H1 (cell line): ENCODE data around the gene SERPINH1. TPM values are rescaled to one million over a fixed set of nuclear protein-coding genes. Genes with fewer than 3 reads are reported as not detected.

Experiments used
- CHD1 ChIP-seq: IDR thresholded peaks from 2 replicates; pipeline ENCODE4 v1.6.1; 2012; ENCODE audit warnings: low read depth, low read length, improper control_type of control experiment
- HDAC2 ChIP-seq, 2 experiments: fragments of 300-600 bp in 1 of 2; sonication (generic) in 1 of 2; IDR thresholded peaks; 2 replicates each; pipeline ENCODE4 v1.6.1; 2011 to 2012; ENCODE audit warnings: low read depth in 2 of 2, low read length in 2 of 2, mild to moderate bottlenecking in 2 of 2, moderate library complexity in 2 of 2, borderline replicate concordance in 1 of 2, inconsistent platforms in 1 of 2
- HDAC6 ChIP-seq: IDR thresholded peaks from one replicate; pipeline ENCODE4 v1.7.1; 2012; ENCODE audit warnings: low read depth, mild to moderate bottlenecking, inconsistent platforms, low read length, moderate library complexity
- JUND ChIP-seq: IDR thresholded peaks from 2 replicates; pipeline ENCODE4 v1.6.1; 2011; ENCODE audit warnings: mild to moderate bottlenecking, improper control_type of control experiment, low read length
- MAFK ChIP-seq: IDR thresholded peaks from 2 replicates; pipeline ENCODE4 v1.6.1; 2012; ENCODE audit warnings: low read depth, mild to moderate bottlenecking, improper control_type of control experiment, low read length
- POLR2A ChIP-seq, 2 experiments: IDR thresholded peaks; 1 replicate in 1 of 2; 2 replicates in 1 of 2; pipeline ENCODE4 v1.6.1; 2011; ENCODE audit warnings: low read depth in 2 of 2, low read length in 2 of 2, mild to moderate bottlenecking in 2 of 2; ENCODE audit errors: control extremely low read depth in 1 of 2
- RBBP5 ChIP-seq: IDR thresholded peaks from 2 replicates; pipeline ENCODE4 v1.7.1; 2012; ENCODE audit warnings: low read depth, mild to moderate bottlenecking, inconsistent platforms, low read length, moderate library complexity, borderline replicate concordance
- RNF2 ChIP-seq: fragments of 200-900, 300-1000 bp; sonication (generic); IDR thresholded peaks from 2 replicates; pipeline ENCODE4 v1.7.1; 2016; ENCODE audit warnings: borderline replicate concordance, low read depth, mild to moderate bottlenecking, antibody characterized with exemption, low read length; ENCODE audit not compliant: poor library complexity, severe bottlenecking; ENCODE audit errors: missing control alignments
- SIRT6 ChIP-seq: IDR thresholded peaks from one replicate; pipeline ENCODE4 v1.7.1; 2012; ENCODE audit warnings: low read length, inconsistent platforms
- SIX5 ChIP-seq: IDR thresholded peaks from 2 replicates; pipeline ENCODE4 v1.6.1; 2011; ENCODE audit warnings: mild to moderate bottlenecking, low read depth, low read length
- SRF ChIP-seq: IDR thresholded peaks from 2 replicates; pipeline ENCODE4 v1.6.1; 2011; ENCODE audit warnings: mild to moderate bottlenecking, low read depth, low read length, moderate library complexity
- SUZ12 ChIP-seq: fragments of 200-600 bp; sonication (generic); IDR thresholded peaks from 2 replicates; pipeline ENCODE4 v1.6.1; 2012; ENCODE audit warnings: mild to moderate bottlenecking, inconsistent platforms, low read length, moderate library complexity, mixed read lengths
- TAF1 ChIP-seq: IDR thresholded peaks from 2 replicates; pipeline ENCODE4 v1.6.1; 2011; ENCODE audit warnings: mild to moderate bottlenecking, low read depth, low read length
- TAF7 ChIP-seq: optimal IDR thresholded peaks from 2 replicates; pipeline ENCODE3; 2011; ENCODE audit warnings: low read depth, mild to moderate bottlenecking, inconsistent platforms, low read length, moderate library complexity, borderline replicate concordance
- YY1 ChIP-seq: IDR thresholded peaks from 2 replicates; pipeline ENCODE4 v1.6.1; 2011; ENCODE audit warnings: low read depth, mild to moderate bottlenecking, low read length
- ZNF274 ChIP-seq: IDR thresholded peaks from 2 replicates; pipeline ENCODE4 v1.7.0; 2012; ENCODE audit warnings: low read length, borderline replicate concordance; ENCODE audit errors: extremely low read depth
- polyA plus RNA-seq, 7 experiments: library from polyadenylated mRNA; depleted of rRNA in 3 of 7; stranded (reverse) in 5 of 7; unstranded in 2 of 7; fragments of >200 nt in 5 of 7; fragments of 200-250 nt in 2 of 7; gene quantifications; 1 replicate in 5 of 7; 2 replicates in 1 of 7; 4 replicates in 1 of 7; pipeline versions ENCODE4 v1.2.1 to v1.2.3, GENCODE V29; 2011 to 2013; ENCODE audit warnings: missing spikeins in 2 of 7, mixed read lengths in 2 of 7
- total RNA-seq: library from RNA; stranded (reverse); fragmentation: NEBNext Ultra II Directional; extraction: Animal tissue kit (Norgen Biotek cat#: 25700); gene quantifications from 2 replicates; pipeline ENCODE4 v1.2.1, GENCODE V29; 2021

SERPINH1 gene
- total and polyA plus RNA-seq, 2 of the 8 experiments (the other 6 are each of a cell fraction or from before 2014, with no cell fraction given), result 420 to 621 TPM

GRCh38 chr11:75554258-75555022 lies 7.6 kb upstream of the SERPINH1 start (continued):
- TF ChIP-seq HDAC2 (IDR thresholded peaks at IDR 0.05; ENCODE audit: borderline replicate concordance in 1 of 2, low read depth in 2 of 2, low read length in 2 of 2) (no peak), HDAC6 (no peak), CHD1 (no peak), JUND (0 out of 2 replicates have a peak, but pooled peaks have one; percentile 19), SIX5 (no peak), YY1 (no peak), SRF (no peak), RBBP5 (peak; percentile 93; the same call in 1 of the 2 replicates), SIRT6 (no peak), RNF2 (no peak), TAF7 (peak; percentile 10), MAFK (no peak), TAF1 (peak; percentile 30; the same call in 1 of the 2 replicates), SUZ12 (no peak), POLR2A (IDR thresholded peaks at IDR 0.05; ENCODE audit: control extremely low read depth in 1 of 2, low read depth in 2 of 2, low read length in 2 of 2) (0 out of 3 replicates have a peak, but pooled peaks of 1 of the 2 experiments have one; percentile 65), ZNF274 (no peak)
- TF ChIP-seq, all 59 proteins: peak for 11
